ENCODE measurements around the gene ZCCHC4.

DNA sequence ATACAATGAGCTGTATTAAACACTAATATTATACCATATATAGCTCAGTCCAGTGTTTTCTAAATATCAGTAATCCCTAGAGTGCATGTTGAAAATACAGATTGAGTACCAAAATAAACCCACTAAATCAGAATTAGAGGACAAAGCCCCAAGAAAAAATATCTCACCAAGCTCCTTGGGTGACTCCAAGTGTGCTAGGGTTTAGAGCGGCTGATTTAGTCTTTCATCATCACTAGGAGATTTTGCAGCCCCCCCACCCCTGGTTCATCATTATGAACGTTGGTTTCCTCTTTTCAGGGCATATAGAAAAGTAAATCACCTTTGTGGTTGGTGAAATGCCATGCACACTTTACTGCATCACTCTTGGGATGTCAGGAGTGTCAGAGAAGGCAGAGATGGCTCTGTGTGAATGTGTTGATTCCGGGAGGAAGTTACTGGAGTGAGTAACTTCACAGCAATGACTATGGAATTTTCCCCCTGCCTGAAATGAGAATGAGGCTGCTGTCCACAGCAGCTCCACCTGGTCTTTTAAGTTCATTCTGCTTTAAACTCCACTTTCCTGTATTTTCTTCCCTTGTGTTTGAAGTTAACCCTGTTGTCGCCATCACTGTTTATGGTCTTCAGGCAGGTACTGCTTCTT lies 39.3 kb downstream of the ZCCHC4 start:
- TF ChIP-seq TAF1 (IDR thresholded peaks at IDR 0.05; ENCODE audit: borderline replicate concordance, insufficient read depth, low read length) (no peak), POLR2AphosphoS5 (IDR thresholded peaks at IDR 0.05; ENCODE audit: low read depth, low read length) (no peak)
- TF ChIP-seq, protein P1, sequence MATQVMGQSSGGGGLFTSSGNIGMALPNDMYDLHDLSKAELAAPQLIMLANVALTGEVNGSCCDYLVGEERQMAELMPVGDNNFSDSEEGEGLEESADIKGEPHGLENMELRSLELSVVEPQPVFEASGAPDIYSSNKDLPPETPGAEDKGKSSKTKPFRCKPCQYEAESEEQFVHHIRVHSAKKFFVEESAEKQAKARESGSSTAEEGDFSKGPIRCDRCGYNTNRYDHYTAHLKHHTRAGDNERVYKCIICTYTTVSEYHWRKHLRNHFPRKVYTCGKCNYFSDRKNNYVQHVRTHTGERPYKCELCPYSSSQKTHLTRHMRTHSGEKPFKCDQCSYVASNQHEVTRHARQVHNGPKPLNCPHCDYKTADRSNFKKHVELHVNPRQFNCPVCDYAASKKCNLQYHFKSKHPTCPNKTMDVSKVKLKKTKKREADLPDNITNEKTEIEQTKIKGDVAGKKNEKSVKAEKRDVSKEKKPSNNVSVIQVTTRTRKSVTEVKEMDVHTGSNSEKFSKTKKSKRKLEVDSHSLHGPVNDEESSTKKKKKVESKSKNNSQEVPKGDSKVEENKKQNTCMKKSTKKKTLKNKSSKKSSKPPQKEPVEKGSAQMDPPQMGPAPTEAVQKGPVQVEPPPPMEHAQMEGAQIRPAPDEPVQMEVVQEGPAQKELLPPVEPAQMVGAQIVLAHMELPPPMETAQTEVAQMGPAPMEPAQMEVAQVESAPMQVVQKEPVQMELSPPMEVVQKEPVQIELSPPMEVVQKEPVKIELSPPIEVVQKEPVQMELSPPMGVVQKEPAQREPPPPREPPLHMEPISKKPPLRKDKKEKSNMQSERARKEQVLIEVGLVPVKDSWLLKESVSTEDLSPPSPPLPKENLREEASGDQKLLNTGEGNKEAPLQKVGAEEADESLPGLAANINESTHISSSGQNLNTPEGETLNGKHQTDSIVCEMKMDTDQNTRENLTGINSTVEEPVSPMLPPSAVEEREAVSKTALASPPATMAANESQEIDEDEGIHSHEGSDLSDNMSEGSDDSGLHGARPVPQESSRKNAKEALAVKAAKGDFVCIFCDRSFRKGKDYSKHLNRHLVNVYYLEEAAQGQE (IDR thresholded peaks at IDR 0.05; ENCODE audit: insufficient read depth in 1 of 2, low read depth in 2 of 2, low read length in 2 of 2): no peak
